DMS79 treated with DMSO at 0.1 percent for 48 hours (cell line): ENCODE data around the gene DFFA.
"Not testable (repeated sequence)": the region's sequence is repeated elsewhere in the genome, so short reads cannot be mapped to it uniquely, and the experiment has no call there.

Experiments used
- DNase-seq: peaks from one replicate; lab custom pipeline; 2025; lab: John Stamatoyannopoulos, UW

The DFFA gene

DNA sequence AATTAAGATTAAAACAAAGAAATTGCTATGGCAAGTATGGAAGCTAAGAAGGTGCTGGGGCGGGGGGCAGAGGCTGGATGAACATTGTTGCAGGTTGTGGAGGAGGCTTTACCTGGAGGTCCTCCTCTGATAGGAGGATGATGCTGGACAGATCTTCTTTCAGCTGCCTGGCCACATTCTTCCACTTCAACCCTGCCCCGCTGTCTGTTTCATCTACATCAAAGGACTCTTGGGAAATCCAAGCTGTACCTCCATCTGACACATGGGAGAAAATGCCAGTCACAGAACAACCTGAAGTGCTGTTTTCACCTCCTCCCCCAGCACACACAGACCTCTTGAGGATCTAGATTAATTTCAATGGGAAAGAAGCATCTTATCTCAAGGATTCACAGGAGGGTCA is 5.3 kb downstream of the DFFA start:
- DNase-seq: no peak

DNA sequence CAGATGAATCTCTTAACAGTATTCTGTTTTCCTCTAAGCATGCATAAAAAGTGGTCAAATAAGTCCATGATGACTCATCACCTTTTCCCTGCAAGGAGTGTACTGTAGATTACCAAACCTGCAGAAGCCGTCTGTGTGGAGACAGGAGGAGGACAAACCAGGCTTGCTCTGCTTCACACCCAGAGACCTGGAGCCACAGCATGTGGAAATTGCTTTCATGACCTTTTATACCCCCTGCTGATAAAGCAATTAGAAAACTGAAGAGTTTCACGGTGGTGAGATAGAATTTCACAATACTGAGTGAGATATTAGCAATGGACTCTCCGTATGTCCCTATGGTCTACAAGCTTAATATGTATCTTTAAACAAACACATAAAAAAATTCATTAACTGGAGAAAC is 13.1 kb downstream of the DFFA start:
- DNase-seq: no peak

DNA sequence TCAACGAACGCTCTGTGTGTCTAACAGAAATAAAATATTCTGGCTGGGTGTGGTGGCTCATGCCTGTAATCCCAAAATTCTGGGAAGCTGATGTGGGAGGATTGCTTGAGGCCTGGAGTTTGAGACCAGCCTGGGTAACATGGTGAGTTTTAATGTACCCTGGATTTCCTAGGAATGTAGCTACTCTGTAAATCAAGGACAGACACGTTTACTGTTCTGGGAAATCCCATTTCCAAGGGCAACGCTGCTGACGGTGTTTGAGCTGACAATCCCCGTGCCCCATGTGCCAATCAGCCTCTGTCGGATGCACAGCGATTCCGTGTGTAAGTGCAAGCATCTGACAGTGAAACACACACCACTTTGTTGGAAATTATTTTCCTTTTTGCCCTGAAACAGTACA is 14.5 kb downstream of the DFFA start:
- DNase-seq: no peak

DNA sequence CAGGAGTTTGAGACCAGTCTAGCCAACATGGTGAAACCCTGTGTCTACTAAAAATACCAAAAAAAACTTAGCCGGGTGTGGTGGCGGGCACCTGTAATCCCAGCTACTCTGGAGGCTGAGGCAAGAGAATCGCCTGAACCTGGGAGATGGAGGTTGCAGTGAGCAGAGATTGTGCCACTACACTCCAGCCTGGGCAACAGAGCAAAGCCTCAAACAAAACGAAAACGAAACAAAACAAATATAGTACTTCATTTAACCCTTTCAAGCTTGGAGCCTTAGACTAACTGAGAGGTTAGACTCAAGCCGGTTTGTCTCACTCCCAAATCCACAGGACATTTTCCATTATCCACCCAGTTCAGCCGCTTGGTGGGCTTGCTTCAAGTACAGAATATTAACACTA is 14.9 kb downstream of the DFFA start:
- DNase-seq: not testable (repeated sequence)

DNA sequence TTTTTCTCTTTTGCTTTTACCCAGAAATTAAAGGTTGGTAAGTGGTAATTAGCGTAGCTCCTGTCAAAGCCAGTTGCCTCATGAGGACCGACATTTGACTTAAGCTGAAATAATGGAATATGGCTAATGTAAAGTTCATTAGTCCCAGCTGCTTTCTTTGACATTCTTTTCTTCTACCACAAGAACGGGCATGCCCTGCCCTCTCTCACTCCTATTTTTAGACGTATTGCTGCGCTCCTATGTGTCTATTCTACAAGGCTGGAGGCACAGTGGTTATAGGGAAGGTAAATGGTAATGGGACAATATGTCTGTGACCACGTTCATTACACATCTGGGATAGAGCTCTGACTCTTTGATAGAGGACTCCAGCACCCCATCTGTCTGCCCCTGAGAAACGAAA is 15.7 kb downstream of the DFFA start:
- DNase-seq: no peak

DNA sequence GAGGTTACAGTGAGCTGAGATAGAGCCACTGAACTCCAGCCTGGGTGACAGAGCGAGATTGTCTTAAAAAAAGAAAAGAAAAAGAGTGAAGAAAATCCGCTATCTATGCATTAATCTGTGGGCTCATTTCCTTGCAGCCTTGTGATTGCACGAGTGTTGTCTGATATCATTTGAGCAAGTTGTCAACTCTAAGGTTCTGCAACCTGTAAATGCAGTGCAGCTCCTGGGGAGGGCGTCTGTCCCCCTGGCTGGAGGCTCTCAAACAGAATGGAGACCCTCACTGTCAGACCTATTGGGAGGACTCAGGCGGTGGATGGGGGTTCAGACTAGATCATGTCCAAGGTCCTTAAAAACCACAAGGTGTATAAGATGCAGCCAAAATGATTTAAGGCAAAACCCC is 16.3 kb downstream of the DFFA start:
- no peak for DNase-seq

DNA sequence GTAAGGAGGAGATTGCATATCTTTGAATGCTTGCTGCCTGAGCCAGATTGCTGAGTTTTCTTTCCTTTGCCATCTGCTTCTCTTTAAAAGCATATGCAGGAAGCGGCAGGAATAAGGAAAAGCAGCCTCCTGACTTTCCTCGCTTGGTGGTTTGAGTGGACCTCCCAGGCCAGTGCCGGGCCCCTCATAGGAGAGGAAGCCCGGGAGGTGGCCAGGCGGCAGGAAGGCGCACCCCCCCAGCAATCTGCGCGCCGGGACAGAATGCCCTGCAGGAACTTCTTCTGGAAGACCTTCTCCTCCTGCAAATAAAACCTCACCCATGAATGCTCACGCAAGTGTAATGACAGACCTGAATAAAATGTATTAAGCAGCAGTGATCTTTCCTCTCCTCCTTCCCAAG is 21.0 kb downstream of the DFFA start:
- no peak for DNase-seq

DNA sequence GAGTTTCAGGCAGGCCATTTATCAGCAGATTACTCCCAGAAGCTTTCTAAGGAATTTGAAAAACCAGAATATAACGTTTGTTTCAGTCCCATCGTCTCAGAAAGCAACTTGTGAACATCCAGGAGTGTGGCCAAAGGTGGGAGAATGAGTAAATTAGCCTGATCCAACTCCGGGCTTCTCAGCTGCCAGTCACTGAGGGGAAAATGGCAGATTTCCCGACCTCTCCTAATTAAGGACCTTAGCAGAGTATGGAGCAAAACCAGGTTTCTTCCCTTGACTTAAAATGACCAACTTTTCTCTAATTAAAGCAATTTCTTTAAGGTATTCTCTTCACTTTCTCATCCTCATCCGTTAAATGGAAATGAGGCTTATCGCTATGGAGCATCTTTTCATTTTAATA is 21.5 kb downstream of the DFFA start:
- DNase-seq: no peak

DNA sequence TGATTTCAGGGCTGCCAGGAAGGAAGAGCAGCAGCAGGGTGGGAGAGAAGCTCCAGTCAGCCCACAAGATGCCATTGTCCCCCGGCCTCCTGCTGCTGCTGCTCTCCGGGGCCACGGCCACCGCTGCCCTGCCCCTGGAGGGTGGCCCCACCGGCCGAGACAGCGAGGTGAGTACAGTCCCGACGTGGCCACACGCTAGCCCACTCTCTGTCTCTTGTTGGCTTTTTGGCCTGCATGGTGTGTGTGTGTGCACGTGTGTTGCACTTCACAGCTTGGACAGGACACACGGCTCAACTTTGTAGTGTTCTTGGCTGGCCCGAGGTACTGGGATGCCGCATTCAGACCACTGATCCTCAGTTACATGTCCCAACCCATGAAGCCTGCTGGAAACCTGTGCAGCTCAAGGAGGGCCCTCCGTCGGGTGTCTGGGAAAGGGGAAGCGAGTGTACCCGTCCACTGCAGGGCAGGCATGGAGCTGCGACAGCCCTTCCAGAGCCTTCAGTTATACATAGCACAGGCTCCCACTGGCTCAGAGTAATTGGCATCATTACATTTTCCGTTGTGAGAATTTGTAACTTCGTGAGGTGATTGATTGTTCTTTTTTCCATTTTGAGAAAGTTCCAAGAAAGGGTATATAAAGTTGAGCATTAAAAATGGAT is 22.0 kb downstream of the DFFA start:
- DNase-seq: no peak

DNA sequence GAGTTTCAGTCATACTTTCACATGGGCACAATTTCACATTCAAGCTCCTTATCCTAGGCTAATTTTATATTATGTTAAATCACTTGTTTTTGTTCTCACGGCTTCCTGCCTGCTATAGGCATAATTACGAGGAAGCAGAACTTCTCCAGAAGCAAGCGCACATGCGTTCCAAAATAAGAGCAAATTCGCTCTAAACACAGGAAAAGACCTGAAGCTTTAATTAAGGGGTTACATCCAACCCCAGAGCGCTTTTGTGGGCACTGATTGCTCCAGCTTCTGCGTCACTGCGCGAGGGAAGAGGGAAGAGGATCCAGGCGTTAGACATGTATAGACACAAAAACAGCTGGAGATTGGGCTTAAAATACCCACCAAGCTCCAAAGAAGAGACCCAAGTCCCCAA is 22.6 kb downstream of the DFFA start, which contains the start of gene CORT:
Gene CORT, plus strand, starts transcription at position 281 of the 400 bp plus-strand sequence. CDS start 193 bp downstream, outside the sequence.
- no peak for DNase-seq

DNA sequence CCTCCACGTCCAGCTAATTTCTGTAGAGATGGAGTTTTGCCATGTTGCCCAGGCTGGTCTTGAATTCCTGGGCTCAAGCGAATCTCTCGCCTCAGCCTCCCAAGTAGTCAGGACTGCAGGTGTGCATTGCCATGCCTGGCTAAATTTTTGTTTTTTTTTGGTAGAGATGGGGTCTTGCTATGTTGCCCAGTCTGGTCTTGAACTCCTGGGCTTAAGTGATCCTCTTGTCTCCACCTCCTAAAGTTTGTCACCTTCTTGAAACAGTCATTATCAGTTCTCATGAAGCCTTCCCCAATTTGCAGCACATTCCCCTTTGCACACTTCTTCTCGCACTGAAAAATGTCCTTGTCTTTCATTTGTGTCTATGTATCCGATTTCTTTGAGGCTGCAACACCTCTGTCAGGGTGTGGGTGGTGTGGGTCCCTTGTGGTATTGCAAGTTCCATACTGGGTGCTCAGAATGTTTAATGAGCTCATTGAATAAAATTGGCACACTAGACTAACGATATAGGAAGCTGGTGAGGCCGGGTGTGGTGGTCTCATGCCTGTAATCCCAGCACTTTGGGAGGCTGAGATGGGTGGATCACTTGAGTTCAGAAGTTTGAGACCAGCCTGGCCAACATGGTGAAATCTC is 25.4 kb downstream of the DFFA start:
- no peak for DNase-seq

DNA sequence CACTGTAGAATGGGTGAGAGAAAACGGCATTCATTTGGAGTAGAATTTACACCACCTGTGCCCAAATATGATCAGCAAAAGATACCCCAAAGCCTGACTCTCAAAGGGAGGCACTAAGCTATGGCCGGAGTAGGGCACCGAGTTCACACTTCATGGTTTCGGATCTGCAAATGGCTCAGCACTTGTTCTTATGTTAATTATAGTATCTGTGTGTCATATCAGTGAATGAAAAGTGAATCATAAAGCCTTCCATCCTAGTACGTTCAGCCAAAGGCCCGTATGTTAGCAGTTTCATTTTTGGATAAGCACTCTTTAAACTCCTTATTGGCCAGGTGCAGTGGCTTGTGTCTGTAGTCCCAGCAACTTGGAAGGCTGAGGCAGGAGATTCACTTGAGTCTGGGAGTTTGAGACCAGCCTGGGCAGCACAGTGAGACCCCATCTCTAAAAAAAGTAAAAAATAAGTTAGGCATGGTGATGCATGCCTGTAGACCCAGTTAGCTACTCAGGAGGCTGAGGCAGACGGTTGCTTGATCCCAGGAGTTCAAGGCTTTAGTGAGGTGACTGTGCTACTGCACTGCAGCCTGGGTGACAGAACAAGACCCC is 27.4 kb downstream of the DFFA start:
- no peak for DNase-seq

DNA sequence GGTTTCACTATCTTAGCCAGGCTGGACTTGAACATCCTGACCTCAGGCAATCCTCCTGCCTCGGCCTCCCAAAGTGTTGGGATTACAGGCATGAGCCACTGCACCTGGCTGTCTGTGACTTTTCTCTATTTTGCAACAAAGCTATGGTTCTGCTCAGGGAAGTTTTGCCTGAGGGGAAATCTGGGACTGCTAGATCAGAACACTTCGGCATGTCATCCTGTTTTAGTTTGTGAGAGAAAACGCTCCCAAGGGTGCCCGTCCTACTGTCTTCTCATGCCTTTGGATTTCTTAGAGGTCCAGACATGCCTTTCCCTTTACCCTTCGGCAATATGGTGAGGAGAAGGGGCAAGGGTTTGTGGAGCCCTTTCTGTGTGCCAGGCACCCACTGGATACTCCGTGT is 28.1 kb downstream of the DFFA start:
- no peak for DNase-seq

DNA sequence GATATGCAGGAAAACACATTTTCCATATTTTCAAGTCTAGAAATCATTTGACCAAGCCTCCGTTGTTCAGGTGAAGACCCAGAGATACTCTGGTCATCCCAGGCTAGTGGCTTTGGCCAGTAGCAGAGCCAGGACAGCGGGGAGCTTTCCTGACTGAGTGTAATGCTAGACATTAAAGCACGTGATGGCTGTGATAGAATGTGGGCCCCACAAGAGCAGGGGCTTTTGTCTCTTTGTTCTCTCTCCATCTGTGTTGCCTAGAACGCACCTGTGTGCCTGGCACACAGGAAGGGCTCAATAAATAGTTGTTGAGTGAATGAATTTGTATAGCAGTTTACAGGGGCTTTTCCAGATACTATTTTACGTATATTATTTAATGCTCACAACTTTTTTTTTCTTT is 31.5 kb downstream of the DFFA start:
- DNase-seq: no peak

DNA sequence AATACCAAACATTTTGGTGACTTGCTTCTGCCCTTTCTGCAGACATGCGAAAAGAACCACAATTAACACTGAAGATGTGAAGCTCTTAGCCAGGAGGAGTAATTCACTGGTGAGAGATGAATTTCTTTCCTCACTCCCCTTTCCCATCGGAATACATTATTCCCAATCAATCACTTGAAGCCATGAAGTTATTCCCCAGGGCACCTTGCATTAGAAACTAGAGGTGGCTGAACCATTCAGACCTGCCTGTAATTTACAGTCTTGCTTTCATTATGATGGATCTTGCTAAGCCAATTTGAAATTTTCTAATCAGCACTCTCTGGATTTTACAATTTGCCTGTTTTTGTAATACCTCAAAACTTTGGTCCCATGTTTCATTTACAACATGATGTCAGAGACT is 32.0 kb downstream of the DFFA start:
- DNase-seq: no peak

DNA sequence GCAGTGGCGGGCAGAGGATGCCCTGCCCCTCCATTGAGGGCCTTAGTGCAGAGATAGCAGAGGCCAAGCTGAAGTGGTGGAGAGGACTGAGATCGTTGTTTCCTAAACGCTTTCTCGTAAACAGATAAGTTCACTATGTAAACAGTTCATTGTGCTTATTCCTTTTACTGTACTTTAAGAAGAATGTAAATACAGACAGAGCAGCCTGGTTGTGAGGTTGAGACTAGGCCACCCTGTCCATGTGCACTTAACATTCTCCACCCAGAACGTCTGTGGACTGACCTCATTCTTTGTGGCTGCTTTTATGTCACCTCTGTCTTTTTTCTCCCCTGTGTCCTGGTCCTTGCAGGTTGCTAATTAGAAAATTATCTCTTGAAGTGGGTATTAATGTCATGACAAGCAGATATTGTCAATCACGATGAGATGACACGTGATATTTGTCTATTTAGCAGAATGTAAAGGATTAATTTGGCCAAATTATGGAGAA is 33.6 kb downstream of the DFFA start:
- no peak for DNase-seq

DNA sequence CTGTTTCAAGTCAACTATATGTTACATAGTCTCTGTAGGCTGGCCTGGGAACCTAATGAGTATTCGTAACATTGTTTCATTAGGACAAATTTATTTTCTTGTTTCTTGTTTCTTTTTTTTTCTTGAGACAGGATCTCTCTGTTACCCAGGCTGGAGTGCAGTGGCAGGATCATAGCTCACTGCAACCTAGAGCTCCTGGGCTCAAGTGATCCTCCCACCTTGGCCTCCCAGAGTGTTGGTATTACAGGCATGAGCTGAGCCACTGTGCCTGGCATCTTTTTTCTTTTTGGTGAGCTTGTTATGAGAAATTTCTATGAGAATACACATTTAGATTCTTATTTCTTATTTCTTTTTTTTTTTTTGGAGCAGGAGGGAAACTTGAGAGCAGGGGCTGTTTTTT is 35.3 kb downstream of the DFFA start:
- no peak for DNase-seq

DNA sequence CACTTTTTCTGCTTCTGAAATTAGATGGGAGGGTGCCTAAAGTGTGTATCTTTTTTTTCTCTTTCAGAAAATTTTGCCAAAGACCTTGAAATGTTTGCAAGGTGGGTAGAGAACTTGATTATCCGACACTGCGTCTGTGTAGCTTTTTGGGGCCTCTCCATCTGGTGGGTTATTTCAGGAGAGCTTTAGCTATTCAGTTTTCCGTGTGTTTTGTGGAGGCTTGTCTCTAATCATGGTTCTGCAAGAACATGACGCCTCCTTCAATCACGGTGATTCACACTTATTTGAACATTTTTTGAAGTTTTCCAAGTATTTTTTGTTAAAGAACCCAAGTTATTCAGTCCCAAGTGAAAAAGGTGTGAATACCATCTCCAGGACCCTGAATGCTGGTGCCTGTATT is 37.7 kb downstream of the DFFA start:
- DNase-seq: no peak

DNA sequence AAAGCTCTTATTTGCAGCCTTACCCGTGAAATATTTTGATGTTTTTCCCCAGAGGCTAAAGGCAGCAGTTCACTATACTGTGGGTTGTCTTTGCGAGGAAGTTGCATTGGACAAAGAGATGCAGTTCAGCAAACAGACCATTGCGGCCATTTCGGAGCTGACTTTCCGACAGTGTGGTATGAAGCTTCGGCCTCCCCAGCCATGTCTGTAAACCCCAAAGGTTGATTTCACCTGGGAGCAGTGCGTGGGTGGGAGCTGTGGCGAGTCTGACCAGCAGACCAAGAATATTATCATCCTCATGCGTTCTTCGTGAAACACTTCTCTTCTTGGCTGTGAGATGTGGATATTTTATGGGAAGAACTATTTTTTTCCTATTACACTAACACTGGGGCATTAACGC is 38.5 kb downstream of the DFFA start:
- no peak for DNase-seq

DNA sequence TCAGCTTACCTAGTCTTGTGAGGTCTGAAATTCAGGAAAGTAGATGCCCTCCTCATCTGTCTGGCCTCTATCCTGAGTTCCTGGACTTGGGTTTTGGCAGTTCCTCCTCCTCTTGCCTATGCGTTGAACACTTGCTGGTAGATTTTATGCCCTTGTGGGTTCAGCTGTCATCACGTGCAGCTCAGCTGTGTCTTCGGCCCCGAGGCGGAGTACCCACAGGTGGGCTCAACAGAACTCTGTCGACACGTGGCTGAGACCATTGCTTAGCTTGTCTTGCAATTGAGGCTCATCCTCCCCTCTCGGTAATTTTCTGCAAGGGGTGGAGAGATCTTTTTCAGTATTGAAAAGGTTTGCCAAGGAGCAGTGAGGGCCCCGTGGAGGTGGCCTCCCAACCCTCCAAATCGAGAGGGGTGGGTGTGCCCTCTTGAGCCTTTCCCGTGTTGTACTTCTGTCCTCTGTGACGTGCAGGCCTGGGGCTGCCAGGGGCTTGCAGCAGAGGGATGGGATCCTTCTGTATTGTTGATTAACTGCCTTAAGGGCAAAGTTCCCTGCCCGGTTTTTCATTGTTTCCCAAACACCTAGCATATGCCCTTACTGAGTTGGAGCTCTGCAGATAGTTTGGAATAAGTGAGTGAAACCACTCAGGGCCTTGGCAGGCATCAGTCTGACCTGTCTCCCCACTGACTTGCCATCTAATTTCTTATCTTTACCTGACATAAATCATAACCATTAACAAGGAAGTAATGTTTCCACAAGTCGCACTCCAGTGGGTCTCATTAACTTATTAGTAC is 39.2 kb downstream of the DFFA start:
- peak; percentile 88 for DNase-seq

DNA sequence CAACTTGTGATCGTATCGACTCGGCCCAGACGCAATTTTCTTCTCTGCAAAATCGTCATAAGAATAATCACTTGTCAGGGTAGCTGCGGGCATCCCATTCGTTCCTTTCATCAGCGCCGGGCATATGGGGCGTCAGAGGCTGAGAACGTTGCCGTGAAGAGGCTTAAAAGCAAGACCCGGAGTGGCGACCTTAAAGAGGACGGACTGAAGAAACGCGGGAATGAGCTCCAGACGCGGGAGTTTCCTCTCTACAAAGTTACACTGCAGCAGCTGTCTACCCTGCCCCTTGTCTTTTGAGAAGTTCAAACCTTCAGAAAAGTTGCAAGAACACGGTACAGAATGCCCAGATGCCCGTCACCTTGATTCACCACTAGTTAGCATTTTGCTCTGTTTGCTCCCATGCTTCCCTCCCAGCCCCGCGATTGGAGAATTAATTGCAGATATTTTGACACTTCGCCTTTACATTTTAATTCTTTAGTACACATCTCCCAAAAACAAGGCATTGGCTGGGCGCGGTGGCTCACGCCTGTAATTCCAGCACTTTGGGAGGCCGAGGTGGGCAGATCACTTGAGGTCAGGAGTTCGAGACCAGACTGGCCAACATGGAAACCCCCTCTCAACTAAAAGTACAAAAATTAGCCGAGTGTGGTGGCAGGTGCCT is 41.1 kb downstream of the DFFA start:
- peak; percentile 39 for DNase-seq
